PC-9 (cell line): Measurements from ENCODE around the gene PRDM15. TPM values are rescaled to one million over a fixed set of nuclear protein-coding genes. Genes with fewer than 3 reads are reported as not detected.

Experiments used
- BruUV-seq: library from RNA; stranded (reverse); fragments of 400-500 nt; replicated peaks from 2 replicates; lab custom pipeline; 2021; lab: Mats Ljungman, UMichigan
- CTCF ChIA-PET: fragments of 300-600 bp; sonication (Branson Sonifier 250); formaldehyde crosslinking; loops from one replicate; lab custom pipeline; 2022; ENCODE audit warnings: antibody characterized with exemption; lab: Charles Lee
- POLR2A ChIA-PET: fragments of 300-600 bp; sonication (Branson Sonifier 250); formaldehyde crosslinking; loops from one replicate; lab custom pipeline; 2022; ENCODE audit warnings: antibody characterized with exemption; ENCODE audit not compliant: unreplicated experiment; lab: Charles Lee
- DNase-seq, 2 experiments: peaks; one replicate each; pipeline versions ENCODE4 v3.0.0 to v3.0.0-alpha.2; 2015 to 2022; ENCODE audit warnings: mixed read lengths in 1 of 2
- H2AFZ ChIP-seq: fragments of 200-600 bp; sonication (generic); 2 replicates; pipeline ENCODE4 v1.8.1; 2017; ENCODE audit warnings: antibody characterized with exemption
- H3F3A ChIP-seq: fragments of 200-600 bp; sonication (generic); 2 replicates; pipeline ENCODE4 v1.8.1; 2017; ENCODE audit warnings: antibody characterized with exemption, mild to moderate bottlenecking, low read depth; ENCODE audit not compliant: insufficient read depth
- H3K27ac ChIP-seq: fragments of 200-600 bp; sonication (generic); 2 replicates; pipeline ENCODE4 v1.6.1; 2016; ENCODE audit warnings: mixed run types
- H3K27me3 ChIP-seq: fragments of 200-600 bp; sonication (generic); 2 replicates; pipeline ENCODE4 v1.6.1; 2016; ENCODE audit warnings: low read depth, mixed run types; ENCODE audit not compliant: insufficient read depth
- H3K36me3 ChIP-seq: fragments of 200-600 bp; sonication (generic); 2 replicates; pipeline ENCODE4 v1.6.1; 2016; ENCODE audit warnings: low read depth, mixed run types
- H3K4me1 ChIP-seq: fragments of 200-600 bp; sonication (generic); replicated peaks from 2 replicates; pipeline ENCODE4 v1.6.1; 2016; ENCODE audit warnings: mixed run types; ENCODE audit not compliant: insufficient read depth
- H3K4me2 ChIP-seq: fragments of 200-600 bp; sonication (generic); 2 replicates; pipeline ENCODE4 v1.6.1; 2017; ENCODE audit warnings: mixed run types
- H3K4me3 ChIP-seq: fragments of 200-600 bp; sonication (generic); 2 replicates; pipeline ENCODE4 v1.6.1; 2016; ENCODE audit warnings: mixed run types
- H3K79me2 ChIP-seq: fragments of 200-600 bp; sonication (generic); 2 replicates; pipeline ENCODE4 v1.6.1; 2017; ENCODE audit warnings: low read depth, mixed run types
- H3K9me2 ChIP-seq: fragments of 200-600 bp; sonication (generic); 2 replicates; pipeline ENCODE4 v1.8.1; 2017; ENCODE audit warnings: mild to moderate bottlenecking; ENCODE audit not compliant: insufficient read depth
- H3K9me3 ChIP-seq: fragments of 200-600 bp; sonication (generic); 2 replicates; pipeline ENCODE4 v1.8.1; 2016; ENCODE audit warnings: low read depth; ENCODE audit not compliant: insufficient read depth
- H4K20me1 ChIP-seq: fragments of 200-600 bp; sonication (generic); 2 replicates; pipeline ENCODE4 v1.8.1; 2017; ENCODE audit not compliant: insufficient read depth
- EZH2 ChIP-seq: fragments of 200-600 bp; sonication (generic); IDR thresholded peaks from 2 replicates; pipeline ENCODE4 v1.8.0; 2017; ENCODE audit warnings: antibody characterized with exemption, low read depth
- intact Hi-C: fragments of 100-400 bp; cut with micrococcal nuclease; formaldehyde crosslinking; loops from one replicate; pipeline ENCODE4 v1.10.0; 2022; ENCODE audit not compliant: unreplicated experiment
- total RNA-seq: library from RNA; stranded (reverse); gene quantifications from 2 replicates; pipeline ENCODE4 v1.2.3, GENCODE V29; 2021
- TF ChIP-seq, protein P1 (sequence below): fragments of 200-600 bp; sonication (generic); conservative IDR thresholded peaks from 2 replicates; pipeline ENCODE4 v1.6.1; 2017; ENCODE audit warnings: mixed run types, antibody characterized with exemption, mild to moderate bottlenecking, moderate library complexity

The PRDM15 gene
- total RNA-seq, 1 experiment from 2014 or later: 8.8 TPM

DNA sequence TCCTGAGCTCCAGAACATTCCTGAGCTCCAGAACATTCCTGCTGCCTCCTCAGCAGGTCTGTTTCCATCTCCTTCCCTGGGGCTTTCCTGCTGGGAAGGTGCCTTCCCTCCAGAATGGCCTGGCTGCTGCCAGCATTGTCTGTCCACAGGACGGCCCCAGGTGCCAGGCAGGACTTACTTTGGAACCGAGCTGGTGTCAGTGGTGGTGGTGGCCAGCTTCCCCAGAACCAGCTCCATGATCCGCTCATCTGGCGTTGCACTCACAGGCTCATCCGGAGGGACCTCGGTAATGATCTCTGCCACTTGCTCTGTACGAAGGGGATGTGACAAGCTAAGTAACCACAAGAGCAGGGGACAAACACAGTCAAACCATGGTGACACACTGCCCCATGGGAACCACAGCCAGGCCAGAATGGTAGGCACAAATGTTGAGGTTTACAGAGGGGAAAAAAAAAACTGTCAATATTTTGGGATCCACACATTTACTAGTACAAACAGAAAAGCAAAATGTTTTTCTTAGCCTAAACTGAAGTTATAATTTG is 41.3 kb downstream of the PRDM15 start:
- intact Hi-C loops: no loop called here
- no peaks in the 10 kb centered on the region for H3K36me3 ChIP-seq
- POLR2A ChIA-PET: no interaction called here

DNA sequence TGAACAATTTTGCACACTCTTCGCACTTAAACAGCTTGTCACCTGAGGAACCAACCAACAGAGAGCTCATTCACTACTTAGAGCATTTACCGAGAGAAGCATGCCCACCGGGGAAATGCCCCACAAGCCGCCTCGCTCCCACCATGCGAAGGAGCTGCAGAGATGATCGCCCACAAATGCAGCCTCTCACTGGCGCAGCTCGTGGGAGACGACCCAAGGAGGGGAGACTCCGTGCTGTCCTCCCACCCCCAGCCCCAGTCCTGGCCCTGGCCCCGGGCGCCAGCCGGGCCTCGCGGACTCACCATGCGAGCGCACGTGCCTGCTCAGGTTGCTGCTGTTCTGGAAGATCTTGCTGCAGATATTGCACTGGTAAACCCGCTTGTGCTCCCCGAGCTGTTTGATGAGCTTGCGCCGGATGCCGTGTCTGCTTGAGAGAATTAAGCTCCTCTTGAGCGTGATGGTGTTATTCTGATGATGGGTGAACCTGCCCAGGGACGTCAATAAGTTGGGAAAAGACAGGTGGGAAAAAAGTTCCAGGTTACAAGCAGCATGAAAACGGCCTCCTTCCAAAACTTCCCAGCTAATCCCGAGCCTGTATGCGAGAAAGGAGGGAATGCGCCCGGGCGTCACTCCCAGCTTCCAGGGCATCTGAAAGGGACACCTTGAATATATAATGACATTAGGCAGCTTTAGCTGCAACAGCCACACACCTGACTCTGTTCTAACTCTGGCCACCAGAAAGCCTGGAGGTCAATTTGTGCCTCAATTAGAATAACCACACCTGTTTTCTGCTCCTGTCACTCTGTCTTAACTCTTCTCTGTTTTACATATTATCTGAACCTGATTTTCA is 42.8 kb downstream of the PRDM15 start:
- H3K9me3 ChIP-seq: no peaks in the 10 kb centered on the region
- H3K4me3 ChIP-seq: no peak overlapping the region
- no peaks in the 10 kb centered on the region for H3K36me3 ChIP-seq
- no peak overlapping the region for H3K4me2 ChIP-seq
- ChIA-PET POLR2A (no interaction called here), CTCF (no interaction called here)
- H3K4me1 ChIP-seq: no peaks in the 10 kb centered on the region
- DNase-seq: no peak
- no peak overlapping the region for H3K27ac ChIP-seq
- H2AFZ ChIP-seq: no peak overlapping the region
- no peaks in the 10 kb centered on the region for H3F3A ChIP-seq
- BruUV-seq: no TSS peak
- no peak for TF ChIP-seq EZH2
- TF ChIP-seq, protein P1, sequence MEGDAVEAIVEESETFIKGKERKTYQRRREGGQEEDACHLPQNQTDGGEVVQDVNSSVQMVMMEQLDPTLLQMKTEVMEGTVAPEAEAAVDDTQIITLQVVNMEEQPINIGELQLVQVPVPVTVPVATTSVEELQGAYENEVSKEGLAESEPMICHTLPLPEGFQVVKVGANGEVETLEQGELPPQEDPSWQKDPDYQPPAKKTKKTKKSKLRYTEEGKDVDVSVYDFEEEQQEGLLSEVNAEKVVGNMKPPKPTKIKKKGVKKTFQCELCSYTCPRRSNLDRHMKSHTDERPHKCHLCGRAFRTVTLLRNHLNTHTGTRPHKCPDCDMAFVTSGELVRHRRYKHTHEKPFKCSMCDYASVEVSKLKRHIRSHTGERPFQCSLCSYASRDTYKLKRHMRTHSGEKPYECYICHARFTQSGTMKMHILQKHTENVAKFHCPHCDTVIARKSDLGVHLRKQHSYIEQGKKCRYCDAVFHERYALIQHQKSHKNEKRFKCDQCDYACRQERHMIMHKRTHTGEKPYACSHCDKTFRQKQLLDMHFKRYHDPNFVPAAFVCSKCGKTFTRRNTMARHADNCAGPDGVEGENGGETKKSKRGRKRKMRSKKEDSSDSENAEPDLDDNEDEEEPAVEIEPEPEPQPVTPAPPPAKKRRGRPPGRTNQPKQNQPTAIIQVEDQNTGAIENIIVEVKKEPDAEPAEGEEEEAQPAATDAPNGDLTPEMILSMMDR: no peak
- intact Hi-C loops: no loop called here
- no peaks in the 10 kb centered on the region for H3K9me2 ChIP-seq
- no peaks in the 10 kb centered on the region for H3K27me3 ChIP-seq
- H4K20me1 ChIP-seq: no peaks in the 10 kb centered on the region
- H3K79me2 ChIP-seq: no peaks in the 10 kb centered on the region

More for the DNA sequence above, 41.3 kb downstream of the PRDM15 start:
- H3K79me2 ChIP-seq: no peaks in the 10 kb centered on the region
- CTCF ChIA-PET: no interaction called here
- no peaks in the 10 kb centered on the region for H3K9me2 ChIP-seq
- H3K4me2 ChIP-seq: no peak overlapping the region
- no peak overlapping the region for H3K27ac ChIP-seq
- H4K20me1 ChIP-seq: no peaks in the 10 kb centered on the region
- H3F3A ChIP-seq: no peaks in the 10 kb centered on the region
- H3K4me1 ChIP-seq: no peaks in the 10 kb centered on the region
- H3K27me3 ChIP-seq: no peaks in the 10 kb centered on the region
- TF ChIP-seq, protein P1: no peak
- TF ChIP-seq EZH2: no peak
- no peaks in the 10 kb centered on the region for H3K9me3 ChIP-seq
- no peak overlapping the region for H3K4me3 ChIP-seq
- no peak overlapping the region for H2AFZ ChIP-seq
- no peak for DNase-seq
- no TSS peak for BruUV-seq

DNA sequence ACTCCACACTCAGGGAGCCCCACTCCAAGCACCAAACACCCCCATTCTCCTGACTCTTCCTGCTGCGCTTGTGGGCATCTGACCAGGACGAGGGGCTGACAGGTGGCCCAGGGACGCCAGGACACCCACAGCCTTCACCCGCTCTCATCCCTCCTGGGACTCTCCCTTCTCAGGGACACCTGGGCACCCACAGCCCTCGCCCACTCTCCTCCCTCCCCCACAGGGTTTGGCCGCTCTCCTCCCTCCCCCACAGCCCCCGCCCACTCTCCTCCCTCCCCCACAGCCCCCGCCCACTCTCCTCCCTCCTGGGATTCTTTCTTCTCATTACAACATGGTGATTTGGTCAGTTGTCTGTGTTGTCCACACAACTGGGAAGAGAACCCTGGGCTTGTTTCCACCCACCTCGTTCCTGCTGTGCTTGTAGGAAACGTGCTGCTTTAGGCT is 43.4 kb downstream of the PRDM15 start:
- intact Hi-C loops: no loop called here
- no peak for DNase-seq
- Histone ChIP-seq H2AFZ (no peak overlapping the region), H3K9me2 (no peaks in the 10 kb centered on the region), H3F3A (no peaks in the 10 kb centered on the region), H3K27me3 (no peaks in the 10 kb centered on the region), H3K36me3 (no peaks in the 10 kb centered on the region), H3K9me3 (no peaks in the 10 kb centered on the region), H3K27ac (no peak overlapping the region), H3K4me2 (no peak overlapping the region), H4K20me1 (no peaks in the 10 kb centered on the region), H3K4me3 (no peak overlapping the region), H3K4me1 (no peaks in the 10 kb centered on the region), H3K79me2 (no peaks in the 10 kb centered on the region)
- POLR2A ChIA-PET: no interaction called here
- no TSS peak for BruUV-seq
- CTCF ChIA-PET: no interaction called here
- TF ChIP-seq, protein P1: no peak
- TF ChIP-seq EZH2: no peak
